Endothelial cell of umbilical vein (primary cell): ENCODE results near the gene KYNU.
"Not testable (repeated sequence)": the region's sequence is repeated elsewhere in the genome, so short reads cannot be mapped to it uniquely, and the experiment has no call there.

Experiments used
- EZH2 ChIP-seq: IDR thresholded peaks from 2 replicates; pipeline ENCODE4 v1.6.1; 2012; ENCODE audit warnings: borderline replicate concordance, low read depth, mild to moderate bottlenecking, moderate library complexity, low read length, inconsistent platforms; ENCODE audit not compliant: severe bottlenecking
- GATA2 ChIP-seq: IDR thresholded peaks from 2 replicates; pipeline ENCODE4 v1.7.0; 2011; ENCODE audit warnings: low read depth, mild to moderate bottlenecking, moderate library complexity, mixed read lengths, low read length; ENCODE audit not compliant: insufficient read length, insufficient read depth
- MYC ChIP-seq: IDR thresholded peaks from one replicate; pipeline ENCODE4 v1.6.1; 2011; ENCODE audit warnings: mild to moderate bottlenecking, low read depth, low read length
- POLR2A ChIP-seq: IDR thresholded peaks from 2 replicates; pipeline ENCODE4 v1.6.1; 2012; ENCODE audit warnings: low read depth, mild to moderate bottlenecking, control low read depth, low read length
- POLR2AphosphoS5 ChIP-seq: IDR thresholded peaks from 2 replicates; pipeline ENCODE4 v1.6.1; 2012; ENCODE audit warnings: low read depth, mild to moderate bottlenecking, control low read depth, low read length, moderate library complexity; ENCODE audit not compliant: insufficient read depth
- TF ChIP-seq, protein P1 (sequence below), 2 donors: IDR thresholded peaks; 1 replicate in 1 of 2; 2 replicates in 1 of 2; pipeline ENCODE4 v1.5.1; 2011; ENCODE audit warnings: low read length in 2 of 2, mild to moderate bottlenecking in 2 of 2, moderate library complexity in 2 of 2, control low read depth in 1 of 2, inconsistent platforms in 1 of 2, low read depth in 1 of 2; ENCODE audit not compliant: insufficient read depth in 1 of 2; ENCODE audit errors: extremely low read depth in 1 of 2
- TF ChIP-seq, protein P2 (sequence below): IDR thresholded peaks from 2 replicates; pipeline ENCODE4 v1.6.1; 2011; ENCODE audit not compliant: insufficient read depth, insufficient read length

DNA sequence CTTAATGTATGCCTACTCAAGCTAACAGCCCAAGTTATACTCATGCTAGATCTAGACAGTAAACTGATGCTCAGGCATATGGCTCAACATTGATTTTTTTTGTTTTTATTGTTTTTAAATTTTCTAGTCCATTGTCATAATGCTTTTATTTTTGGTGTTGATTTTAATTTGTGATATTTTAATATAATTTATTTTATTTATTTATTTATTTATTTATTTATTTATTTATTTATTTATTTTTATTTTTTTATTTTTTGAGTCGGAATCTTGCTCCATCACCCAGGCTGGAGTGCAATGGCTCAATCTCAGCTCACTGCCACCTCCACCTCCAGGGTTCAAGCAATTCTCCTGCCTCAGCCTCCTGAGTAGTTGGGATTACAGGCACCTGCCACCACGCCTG lies 12.9 kb upstream of the KYNU start:
- TF ChIP-seq, protein P1, sequence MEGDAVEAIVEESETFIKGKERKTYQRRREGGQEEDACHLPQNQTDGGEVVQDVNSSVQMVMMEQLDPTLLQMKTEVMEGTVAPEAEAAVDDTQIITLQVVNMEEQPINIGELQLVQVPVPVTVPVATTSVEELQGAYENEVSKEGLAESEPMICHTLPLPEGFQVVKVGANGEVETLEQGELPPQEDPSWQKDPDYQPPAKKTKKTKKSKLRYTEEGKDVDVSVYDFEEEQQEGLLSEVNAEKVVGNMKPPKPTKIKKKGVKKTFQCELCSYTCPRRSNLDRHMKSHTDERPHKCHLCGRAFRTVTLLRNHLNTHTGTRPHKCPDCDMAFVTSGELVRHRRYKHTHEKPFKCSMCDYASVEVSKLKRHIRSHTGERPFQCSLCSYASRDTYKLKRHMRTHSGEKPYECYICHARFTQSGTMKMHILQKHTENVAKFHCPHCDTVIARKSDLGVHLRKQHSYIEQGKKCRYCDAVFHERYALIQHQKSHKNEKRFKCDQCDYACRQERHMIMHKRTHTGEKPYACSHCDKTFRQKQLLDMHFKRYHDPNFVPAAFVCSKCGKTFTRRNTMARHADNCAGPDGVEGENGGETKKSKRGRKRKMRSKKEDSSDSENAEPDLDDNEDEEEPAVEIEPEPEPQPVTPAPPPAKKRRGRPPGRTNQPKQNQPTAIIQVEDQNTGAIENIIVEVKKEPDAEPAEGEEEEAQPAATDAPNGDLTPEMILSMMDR (IDR thresholded peaks at IDR 0.05; ENCODE audit: extremely low read depth in 1 of 2, insufficient read depth in 1 of 2, low read depth in 1 of 2, low read length in 2 of 2) = not testable (repeated sequence)
- TF ChIP-seq MYC, GATA2, POLR2A, POLR2AphosphoS5, EZH2: not testable (repeated sequence)
- TF ChIP-seq, protein P2, sequence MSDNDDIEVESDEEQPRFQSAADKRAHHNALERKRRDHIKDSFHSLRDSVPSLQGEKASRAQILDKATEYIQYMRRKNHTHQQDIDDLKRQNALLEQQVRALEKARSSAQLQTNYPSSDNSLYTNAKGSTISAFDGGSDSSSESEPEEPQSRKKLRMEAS = not testable (repeated sequence)
